ENCODE results near the gene NRG4.
"Not testable (repeated sequence)": the region's sequence is repeated elsewhere in the genome, so short reads cannot be mapped to it uniquely, and the experiment has no call there.

The NRG4 gene

DNA sequence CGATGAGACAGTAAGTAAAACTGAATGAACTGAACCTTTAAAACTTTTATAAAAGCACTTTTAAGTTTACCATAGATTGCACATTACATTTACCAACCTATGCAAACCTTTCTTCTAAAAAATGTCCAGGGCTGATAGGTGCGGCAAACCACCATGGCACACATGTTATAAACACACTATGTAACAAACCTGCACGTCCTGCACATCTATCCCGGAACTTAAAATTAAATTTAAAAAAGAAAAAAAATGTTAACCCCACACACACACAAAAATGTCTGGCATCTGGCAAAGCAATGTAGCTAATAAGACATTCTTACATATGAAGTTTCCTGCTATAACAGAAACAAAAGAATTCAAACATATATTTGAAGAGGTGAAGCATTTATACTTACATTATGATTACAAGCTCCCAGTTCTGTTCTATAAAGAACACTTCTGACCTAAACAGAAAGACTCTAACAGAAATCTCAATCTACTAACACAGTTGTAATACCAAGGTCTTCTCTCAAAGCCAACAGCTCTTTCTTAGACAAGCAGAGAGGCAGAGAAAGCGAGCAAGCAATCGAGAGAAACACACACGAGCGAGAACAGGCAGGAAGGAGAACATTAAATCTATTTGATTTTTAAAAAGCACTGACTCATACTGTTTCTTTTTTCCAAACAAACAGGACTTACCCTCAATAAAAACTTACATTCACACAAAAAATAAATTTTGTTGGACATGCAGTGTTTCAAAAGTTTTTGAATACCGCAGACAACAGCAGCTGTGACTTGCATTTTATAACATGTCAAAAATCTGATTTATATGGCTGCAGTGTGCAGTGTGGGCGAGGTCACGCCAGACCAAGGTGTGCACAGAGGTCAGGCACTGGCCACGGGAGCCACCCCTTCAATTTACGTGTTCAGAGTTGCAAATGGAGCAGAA lies at the start of gene NRG4:
Gene NRG4 (minus strand): TSS at position 798 of the 925 bp plus-strand sequence. CDS start 1,194 bp downstream, outside the sequence.
- Mint-ChIP-seq H3K36me3 (ENCODE audit: low read depth) (no peaks in the 10 kb centered on the region), H3K27me3 (peaks cover 45% of the 10 kb centered on the region), H3K4me1 (ENCODE audit: low read depth) (peaks cover 5% of the 10 kb centered on the region), H3K9me3 (peaks cover 9% of the 10 kb centered on the region), H3K4me3 (no peak within 1 kb of the TSS), H3K27ac (no peak within 1 kb of the TSS)
- no peak for DNase-seq

GRCh38 chr15:76061700-76062099 lies 49.5 kb upstream of the NRG4 start:
- Mint-ChIP-seq H3K4me1 (ENCODE audit: low read depth) (peaks cover 59% of the 10 kb centered on the region), H3K4me3 (no peak overlapping the region), H3K27ac (no peak overlapping the region), H3K27me3 (peaks cover 84% of the 10 kb centered on the region), H3K36me3 (ENCODE audit: low read depth) (no peaks in the 10 kb centered on the region), H3K9me3 (no peaks in the 10 kb centered on the region)
- DNase-seq, result no peak

DNA sequence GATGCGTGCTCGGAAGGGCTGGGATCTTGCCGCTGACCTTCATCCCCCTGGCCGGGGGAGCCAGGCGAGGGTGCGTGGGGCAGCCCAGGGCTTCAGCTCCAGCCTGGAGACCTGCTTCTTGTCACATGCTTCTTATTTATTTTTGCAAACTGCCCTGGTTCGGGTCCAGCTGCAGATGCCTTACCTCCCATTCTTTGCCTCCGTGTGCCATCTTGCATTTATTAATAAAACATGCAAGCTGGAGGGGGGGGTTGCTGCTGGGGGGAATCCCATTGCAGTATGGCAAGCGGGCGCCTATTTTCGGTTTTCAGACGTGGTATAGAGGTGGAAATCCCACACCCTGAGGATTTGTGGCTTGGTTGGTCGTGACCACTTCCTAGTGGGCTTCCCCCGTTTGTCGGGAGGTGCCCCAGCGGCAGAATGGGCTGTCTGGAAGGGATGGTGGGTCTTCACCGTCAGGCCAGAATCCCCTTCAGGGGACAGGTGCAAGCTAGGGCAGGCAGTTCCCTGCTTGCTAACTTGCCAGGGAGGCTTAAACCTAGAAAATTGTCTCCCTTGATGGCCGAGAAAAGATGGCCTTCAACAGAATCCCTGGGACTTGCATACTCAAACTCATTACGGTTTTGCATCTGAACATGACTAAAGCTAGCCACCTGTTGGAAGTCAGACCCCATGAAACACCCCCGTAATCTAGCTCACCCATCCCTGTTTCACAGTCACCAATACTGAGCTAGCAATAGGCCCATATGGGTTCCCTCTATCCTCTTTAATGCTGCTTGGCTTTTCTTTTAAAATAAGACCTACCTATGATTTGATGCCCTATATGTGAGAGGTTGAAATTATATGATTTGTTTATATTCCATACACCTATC lies 48.1 kb upstream of the NRG4 start:
- peak; percentile 53 for DNase-seq
- Mint-ChIP-seq H3K27ac (no peak overlapping the region), H3K36me3 (ENCODE audit: low read depth) (no peaks in the 10 kb centered on the region), H3K4me3 (peak overlapping the region; percentile 67), H3K9me3 (no peaks in the 10 kb centered on the region), H3K27me3 (peaks cover 78% of the 10 kb centered on the region), H3K4me1 (ENCODE audit: low read depth) (peaks cover 55% of the 10 kb centered on the region)

DNA sequence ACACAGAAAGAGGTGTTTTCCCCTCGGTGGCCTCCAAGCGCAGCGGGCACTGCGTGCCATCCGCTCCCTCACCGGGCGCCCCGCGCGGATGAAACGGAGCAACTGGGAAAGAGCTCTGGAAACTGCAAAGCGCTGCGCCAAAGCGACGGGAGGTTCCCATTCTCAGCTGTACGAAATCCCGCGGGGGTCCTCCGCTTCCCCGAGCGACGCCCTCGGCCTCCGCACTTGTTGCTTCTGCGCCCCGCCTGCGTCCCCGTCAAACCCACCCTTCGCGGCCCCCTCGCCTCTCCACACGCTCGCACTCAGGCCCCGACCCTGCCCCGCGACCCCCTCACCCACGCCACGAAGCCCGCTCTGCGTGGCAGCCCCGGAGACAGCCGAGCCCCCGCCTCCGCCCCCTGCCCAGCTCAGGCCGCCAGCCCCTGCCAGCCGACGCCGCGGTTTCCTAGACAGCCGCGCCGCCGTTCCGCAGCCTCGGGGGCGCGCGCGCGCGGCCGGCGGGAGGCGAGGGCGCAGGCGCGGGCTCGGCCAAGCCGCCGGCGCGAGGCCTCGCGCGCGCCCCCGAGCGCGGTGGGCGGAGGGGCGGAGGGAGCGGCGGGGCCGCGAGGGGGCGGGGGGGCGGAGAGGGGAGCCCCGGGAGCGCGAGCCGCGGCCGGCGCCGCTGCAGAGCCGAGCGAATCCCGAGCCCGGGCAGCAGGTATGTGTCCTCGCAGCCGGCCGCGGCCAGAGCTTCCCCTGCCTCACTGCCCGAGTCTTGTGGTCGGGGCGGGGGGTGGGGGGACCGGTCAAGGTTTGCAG lies 47.3 kb upstream of the NRG4 start, which contains the start of gene TMEM266:
Gene TMEM266 (plus strand): TSS at position 666 of the 798 bp plus-strand sequence. CDS start 74,279 bp downstream, outside the sequence.
- H3K4me1 Mint-ChIP-seq (ENCODE audit: low read depth), result peaks cover 49% of the 10 kb centered on the region
- H3K27me3 Mint-ChIP-seq, result peaks cover 71% of the 10 kb centered on the region
- no peaks in the 10 kb centered on the region for H3K9me3 Mint-ChIP-seq
- no peak within 1 kb of the TSS for H3K27ac Mint-ChIP-seq
- DNase-seq, result peak; percentile 42
- H3K4me3 Mint-ChIP-seq, result peak within 1 kb of the TSS; percentile 67
- no peaks in the 10 kb centered on the region for H3K36me3 Mint-ChIP-seq (ENCODE audit: low read depth)

- Mint-ChIP-seq H3K27ac (no peak overlapping the region), H3K27me3 (peaks cover 71% of the 10 kb centered on the region), H3K4me1 (ENCODE audit: low read depth) (peaks cover 49% of the 10 kb centered on the region), H3K4me3 (peak overlapping the region; percentile 60), H3K9me3 (no peaks in the 10 kb centered on the region), H3K36me3 (ENCODE audit: low read depth) (no peaks in the 10 kb centered on the region)
- DNase-seq, result peak; percentile 41
Measured at GRCh38 chr15:76058714-76059319, 46.6 kb upstream of the NRG4 start.

DNA sequence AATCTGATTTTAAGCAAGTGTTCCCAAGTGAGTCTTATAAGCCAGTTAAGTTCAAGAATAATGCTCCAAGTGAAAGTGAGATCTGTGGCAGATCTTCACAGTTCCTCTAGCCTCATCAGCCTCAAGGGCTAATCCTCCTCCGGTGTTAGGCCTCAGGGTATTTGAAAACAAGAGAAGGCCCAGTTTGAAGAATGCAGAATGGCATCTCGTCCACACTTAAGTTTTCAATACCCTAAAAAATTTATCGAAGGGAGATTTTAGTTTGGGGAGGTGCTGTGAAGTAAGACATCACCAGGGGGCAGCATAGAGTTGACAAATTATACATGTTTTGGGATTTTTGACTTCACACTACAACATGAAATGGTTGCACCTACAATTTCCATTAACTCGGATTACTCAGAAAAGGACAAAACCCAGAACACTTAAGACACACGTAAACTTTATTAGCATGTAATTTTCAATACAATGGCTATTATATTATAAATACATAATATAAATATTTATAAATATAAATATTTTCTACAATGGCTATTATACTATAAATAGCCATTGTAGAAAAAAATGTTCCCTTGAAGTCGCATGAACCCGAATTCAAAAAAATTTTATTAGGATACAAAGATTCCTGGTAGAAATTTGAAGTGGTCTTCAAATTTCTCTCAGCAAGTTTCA lies 45.2 kb upstream of the NRG4 start:
- peaks cover 48% of the 10 kb centered on the region for H3K4me1 Mint-ChIP-seq (ENCODE audit: low read depth)
- no peaks in the 10 kb centered on the region for H3K36me3 Mint-ChIP-seq (ENCODE audit: low read depth)
- peaks cover 63% of the 10 kb centered on the region for H3K27me3 Mint-ChIP-seq
- H3K27ac Mint-ChIP-seq, result no peak overlapping the region
- no peak overlapping the region for H3K4me3 Mint-ChIP-seq
- DNase-seq, result peak; percentile 33
- H3K9me3 Mint-ChIP-seq, result no peaks in the 10 kb centered on the region

DNA sequence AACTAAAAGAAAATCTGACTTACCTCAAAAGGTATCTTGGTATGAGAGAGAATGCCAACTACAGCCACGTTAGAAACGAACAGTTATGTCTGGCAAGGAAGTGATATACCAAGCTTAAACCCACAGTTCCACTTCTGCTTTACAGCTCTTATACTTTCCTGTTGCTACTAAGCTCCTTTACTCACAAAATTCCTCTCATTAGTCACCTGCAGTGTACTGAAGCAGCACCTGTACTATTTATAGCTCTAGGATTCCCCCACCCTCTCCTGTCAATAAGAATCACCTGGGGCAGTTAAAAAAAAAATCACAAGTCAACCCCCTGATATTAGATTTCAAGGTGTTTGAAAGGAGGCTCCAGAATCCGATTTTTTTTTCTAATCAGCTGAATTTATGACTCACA lies 44.7 kb upstream of the NRG4 start:
- H3K4me3 Mint-ChIP-seq, result no peak overlapping the region
- no peak for DNase-seq
- H3K9me3 Mint-ChIP-seq, result no peaks in the 10 kb centered on the region
- no peak overlapping the region for H3K27ac Mint-ChIP-seq
- peaks cover 45% of the 10 kb centered on the region for H3K4me1 Mint-ChIP-seq (ENCODE audit: low read depth)
- no peaks in the 10 kb centered on the region for H3K36me3 Mint-ChIP-seq (ENCODE audit: low read depth)
- peaks cover 59% of the 10 kb centered on the region for H3K27me3 Mint-ChIP-seq

DNA sequence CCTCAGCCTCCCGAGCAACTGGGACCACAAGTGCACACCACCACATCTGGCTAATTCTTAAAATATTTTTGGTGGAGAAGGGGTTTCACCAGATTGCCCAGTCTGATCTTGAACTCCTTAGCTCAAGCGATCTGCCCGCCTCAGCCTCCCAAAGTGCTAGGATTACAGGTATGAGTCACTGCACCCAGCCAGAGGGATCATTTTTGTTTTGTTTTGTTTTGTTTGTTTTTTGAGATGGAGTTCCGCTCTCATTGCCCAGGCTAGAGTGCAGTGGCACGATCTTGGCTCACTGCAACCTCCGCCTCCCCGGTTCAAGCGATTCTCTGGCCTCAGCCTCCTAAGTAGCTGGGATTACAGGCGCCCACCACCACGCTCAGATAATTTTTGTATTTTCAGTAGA lies 42.0 kb upstream of the NRG4 start:
- not testable (repeated sequence) for H3K9me3 Mint-ChIP-seq; H3K4me3 Mint-ChIP-seq; H3K27ac Mint-ChIP-seq; DNase-seq; H3K36me3 Mint-ChIP-seq (ENCODE audit: low read depth)
- Mint-ChIP-seq H3K4me1 (ENCODE audit: low read depth) (peaks cover 25% of the 10 kb centered on the region), H3K27me3 (peaks cover 36% of the 10 kb centered on the region)

GRCh38 chr15:76038512-76038911 lies 26.3 kb upstream of the NRG4 start:
- H3K36me3 Mint-ChIP-seq (ENCODE audit: low read depth), result no peaks in the 10 kb centered on the region
- no peak overlapping the region for H3K4me3 Mint-ChIP-seq
- no peaks in the 10 kb centered on the region for H3K4me1 Mint-ChIP-seq (ENCODE audit: low read depth)

DNA sequence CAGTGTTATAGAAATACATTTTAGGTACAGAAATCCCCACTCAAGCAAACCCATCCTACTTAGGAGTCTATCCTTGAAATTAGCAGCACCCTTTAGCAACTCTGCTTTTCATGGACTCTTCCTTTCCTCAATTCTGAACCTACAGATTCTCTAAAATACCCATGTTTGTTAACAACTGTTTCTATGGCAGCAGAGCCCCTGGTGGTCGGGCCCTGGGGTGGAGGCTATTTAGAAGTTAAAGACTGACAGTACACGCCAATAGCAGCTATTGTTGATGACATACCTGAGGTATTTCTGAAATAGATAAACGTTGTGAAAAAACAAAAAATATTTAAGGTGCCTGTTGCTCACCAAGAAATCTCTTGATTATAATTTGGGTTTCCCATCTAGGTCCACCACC lies 23.4 kb upstream of the NRG4 start:
- peaks cover 23% of the 10 kb centered on the region for H3K27me3 Mint-ChIP-seq
- no peaks in the 10 kb centered on the region for H3K4me1 Mint-ChIP-seq (ENCODE audit: low read depth)
- H3K4me3 Mint-ChIP-seq, result no peak overlapping the region
- no peaks in the 10 kb centered on the region for H3K36me3 Mint-ChIP-seq (ENCODE audit: low read depth)
- DNase-seq, result no peak
- no peak overlapping the region for H3K27ac Mint-ChIP-seq
- peaks cover 3% of the 10 kb centered on the region for H3K9me3 Mint-ChIP-seq

More at GRCh38 chr15:76038512-76038911, 26.3 kb upstream of the NRG4 start:
- peaks cover 20% of the 10 kb centered on the region for H3K9me3 Mint-ChIP-seq
- no peak for DNase-seq
- H3K27me3 Mint-ChIP-seq, result peaks cover 41% of the 10 kb centered on the region
- no peak overlapping the region for H3K27ac Mint-ChIP-seq

DNA sequence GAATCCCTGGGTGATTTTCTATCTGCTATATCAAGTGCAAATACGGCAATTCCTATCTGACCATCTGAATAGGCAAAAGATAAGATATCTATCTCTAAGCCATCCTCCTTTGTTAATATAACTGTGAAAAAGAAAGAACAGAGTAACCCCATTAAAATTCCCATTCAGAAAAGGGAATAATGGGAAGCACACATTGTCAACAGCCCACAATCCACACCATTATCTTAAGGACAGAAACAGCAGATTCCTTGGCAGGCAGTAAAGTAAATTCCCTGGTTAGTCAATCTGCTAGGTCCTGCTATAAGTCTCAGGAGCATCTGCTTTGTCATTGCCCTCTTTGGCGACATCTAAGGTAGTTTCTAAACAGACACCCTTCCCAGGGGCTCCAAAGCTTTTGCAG lies 21.9 kb upstream of the NRG4 start:
- Mint-ChIP-seq H3K27me3 (peaks cover 21% of the 10 kb centered on the region), H3K4me1 (ENCODE audit: low read depth) (no peaks in the 10 kb centered on the region), H3K36me3 (ENCODE audit: low read depth) (no peaks in the 10 kb centered on the region), H3K27ac (no peak overlapping the region), H3K4me3 (no peak overlapping the region), H3K9me3 (no peaks in the 10 kb centered on the region)
- no peak for DNase-seq

GRCh38 chr15:76033438-76033837 lies 21.2 kb upstream of the NRG4 start:
- Mint-ChIP-seq H3K36me3 (ENCODE audit: low read depth) (no peaks in the 10 kb centered on the region), H3K27ac (no peak overlapping the region), H3K4me3 (no peak overlapping the region)

DNA sequence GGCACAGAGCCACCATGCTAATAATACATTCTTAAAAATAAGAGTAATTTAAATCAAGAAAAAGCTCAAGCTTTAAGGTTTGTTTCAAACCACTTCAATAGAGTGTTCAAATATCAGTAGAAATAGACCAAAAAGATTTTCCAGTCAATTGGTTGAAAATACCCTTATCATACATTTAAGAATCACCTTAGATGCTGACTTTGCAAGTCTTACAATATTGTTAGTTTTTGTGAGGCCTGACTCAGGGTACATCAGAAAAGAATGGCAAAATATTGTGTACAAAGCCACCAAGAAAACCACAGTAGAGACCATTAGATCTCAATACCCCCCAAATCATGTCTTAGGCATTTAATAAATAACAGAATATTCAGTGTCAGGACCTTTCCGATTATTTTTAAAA lies 19.8 kb upstream of the NRG4 start:
- peaks cover 11% of the 10 kb centered on the region for H3K27me3 Mint-ChIP-seq
- no peak for DNase-seq
- H3K4me3 Mint-ChIP-seq, result no peak overlapping the region
- H3K4me1 Mint-ChIP-seq (ENCODE audit: low read depth), result no peaks in the 10 kb centered on the region
- H3K9me3 Mint-ChIP-seq, result peaks cover 3% of the 10 kb centered on the region
- no peaks in the 10 kb centered on the region for H3K36me3 Mint-ChIP-seq (ENCODE audit: low read depth)
- no peak overlapping the region for H3K27ac Mint-ChIP-seq

More at GRCh38 chr15:76033438-76033837, 21.2 kb upstream of the NRG4 start:
- Mint-ChIP-seq H3K9me3 (no peaks in the 10 kb centered on the region), H3K27me3 (peaks cover 15% of the 10 kb centered on the region), H3K4me1 (ENCODE audit: low read depth) (no peaks in the 10 kb centered on the region)
- no peak for DNase-seq

All from activated T-cell treated with anti-CD3 and anti-CD28 coated beads, Interleukin-2, amount 50 U/mL, for 24 hours (primary cell).